Immature natural killer cell (primary cell): ENCODE data around the gene ZNF138. TPM values are rescaled to one million over a fixed set of nuclear protein-coding genes. Genes with fewer than 3 reads are reported as not detected.
A peak's percentile ranks its signal among the peaks of the same experiment; 100 is the strongest.
"Not testable (repeated sequence)": the region's sequence is repeated elsewhere in the genome, so short reads cannot be mapped to it uniquely, and the experiment has no call there.

Experiments used
- DNase-seq, 3 donors: peaks; one replicate each; pipeline ENCODE4 v3.0.0; 2022; ENCODE audit warnings: mixed read lengths in 1 of 3
- H3K27ac Mint-ChIP-seq, 6 donors: one replicate each; pipeline ENCODE4 v1.8.0; 2020; ENCODE audit warnings: mixed read lengths in 6 of 6, mild to moderate bottlenecking in 5 of 6, inconsistent platforms in 4 of 6, moderate library complexity in 3 of 6
- H3K27me3 Mint-ChIP-seq, 3 donors: one replicate each; pipeline ENCODE4 v1.8.0; 2020 to 2021; ENCODE audit warnings: low read depth in 3 of 3, mild to moderate bottlenecking in 3 of 3, mixed read lengths in 3 of 3, moderate library complexity in 3 of 3, inconsistent platforms in 1 of 3
- H3K36me3 Mint-ChIP-seq, 3 donors: one replicate each; pipeline ENCODE4 v1.8.0; 2020; ENCODE audit warnings: mixed read lengths in 3 of 3, inconsistent platforms in 2 of 3, mild to moderate bottlenecking in 2 of 3
- H3K4me1 Mint-ChIP-seq, 2 donors: one replicate each; pipeline ENCODE4 v1.8.0; 2020; ENCODE audit warnings: inconsistent platforms in 2 of 2, mild to moderate bottlenecking in 2 of 2, mixed read lengths in 2 of 2, moderate library complexity in 1 of 2
- H3K4me3 Mint-ChIP-seq, 5 donors: one replicate each; pipeline ENCODE4 v1.8.0; 2020; ENCODE audit warnings: mild to moderate bottlenecking in 5 of 5, mixed read lengths in 5 of 5, inconsistent platforms in 3 of 5, moderate library complexity in 3 of 5
- H3K9me3 Mint-ChIP-seq, 6 donors: one replicate each; pipeline ENCODE4 v1.8.0; 2020; ENCODE audit warnings: mild to moderate bottlenecking in 6 of 6, mixed read lengths in 6 of 6, inconsistent platforms in 4 of 6, moderate library complexity in 3 of 6
- polyA plus RNA-seq, 3 donors: library from polyadenylated mRNA; unstranded; fragments of 300-500 nt; fragmentation: Illumina TruSeq; gene quantifications; one replicate each; pipeline ENCODE4 v1.2.3, GENCODE V29; 2021

The ZNF138 gene
- polyA plus RNA-seq, 3 donors from 2014 or later = 3.7 to 8.2 (median 6.3) TPM

- H3K4me3 Mint-ChIP-seq = peak overlapping the region; percentile 98 to 99 (median 99)
- no peaks in the 10 kb centered on the region for H3K9me3 Mint-ChIP-seq
- H3K4me1 Mint-ChIP-seq = peaks cover 33 to 53% of the 10 kb centered on the region in 2 donors
- DNase-seq = no peak
- H3K27me3 Mint-ChIP-seq = peaks cover 7 to 8% (median 7%) of the 10 kb centered on the region in 3 donors
- H3K27ac Mint-ChIP-seq = peak overlapping the region; percentile 96 to 99 (median 98)
- peaks cover 3 to 19% (median 13%) of the 10 kb centered on the region in 3 donors for H3K36me3 Mint-ChIP-seq
Measured at GRCh38 chr7:64795176-64795575, 948 bp downstream of the ZNF138 start.

DNA sequence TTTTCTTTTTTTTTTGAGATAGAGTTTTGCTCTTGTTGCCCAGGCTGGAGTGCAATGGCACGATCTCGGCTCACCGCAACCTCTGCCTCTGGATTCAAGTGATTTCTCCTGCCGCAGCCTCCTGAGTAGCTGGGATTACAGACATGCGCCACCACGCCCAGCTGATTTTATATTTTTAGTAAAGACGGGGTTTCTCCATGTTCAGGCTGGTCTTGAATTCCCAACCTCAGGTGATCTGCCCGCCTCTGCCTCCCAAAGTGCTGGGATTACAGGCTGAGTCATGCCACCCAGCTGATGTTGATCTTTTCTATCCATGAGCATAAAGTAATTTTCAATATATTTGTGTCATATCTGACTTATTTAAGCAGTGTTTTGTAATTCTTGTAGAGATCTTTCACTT is 4.9 kb downstream of the ZNF138 start:
- H3K27ac Mint-ChIP-seq, DNase-seq, H3K4me3 Mint-ChIP-seq, H3K27me3 Mint-ChIP-seq, H3K9me3 Mint-ChIP-seq: not testable (repeated sequence)
- Mint-ChIP-seq H3K4me1 (peaks cover 38 to 76% of the 10 kb centered on the region in 2 donors), H3K36me3 (peaks cover 12 to 39% (median 31%) of the 10 kb centered on the region in 3 donors)

GRCh38 chr7:64802699-64803098 is 8.5 kb downstream of the ZNF138 start:
- H3K27ac Mint-ChIP-seq = no peak overlapping the region
- peaks cover 13 to 58% of the 10 kb centered on the region in 2 donors for H3K4me1 Mint-ChIP-seq

GRCh38 chr7:64807731-64808365 is 13.6 kb downstream of the ZNF138 start:
- Mint-ChIP-seq H3K4me3 (no peak overlapping the region), H3K9me3 (no peaks in the 10 kb centered on the region), H3K4me1 (peaks cover 6 to 23% of the 10 kb centered on the region in 2 donors), H3K36me3 (peaks cover 7 to 24% (median 14%) of the 10 kb centered on the region in 3 donors), H3K27ac (no peak overlapping the region), H3K27me3 (no peaks in the 10 kb centered on the region)
- DNase-seq = no peak

More at GRCh38 chr7:64802699-64803098, 8.5 kb downstream of the ZNF138 start:
- H3K4me3 Mint-ChIP-seq = no peak overlapping the region
- no peak for DNase-seq
- peaks cover 12 to 41% (median 26%) of the 10 kb centered on the region in 3 donors for H3K36me3 Mint-ChIP-seq
- H3K27me3 Mint-ChIP-seq = peaks cover 0 to 2% (median 0%) of the 10 kb centered on the region in 3 donors
- H3K9me3 Mint-ChIP-seq = no peaks in the 10 kb centered on the region

DNA sequence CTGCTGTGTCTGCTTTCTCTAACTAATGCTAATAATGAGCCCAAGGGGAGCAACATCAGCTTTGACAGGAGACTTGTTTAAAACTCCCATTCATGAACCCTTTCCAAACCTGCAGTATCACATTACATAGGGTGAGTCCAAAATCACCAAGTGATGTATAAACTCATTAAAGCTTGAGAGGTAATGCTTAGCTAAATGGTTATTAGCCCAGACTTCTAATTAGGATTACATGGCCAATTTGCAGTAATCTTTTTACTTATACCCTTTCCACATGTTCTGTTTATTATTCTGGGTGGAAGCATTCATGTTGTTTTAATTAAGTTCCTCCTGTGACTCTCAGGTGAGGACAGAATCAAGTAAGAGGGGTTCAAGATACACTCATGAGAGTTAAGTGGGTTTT is 17.5 kb downstream of the ZNF138 start:
- H3K27ac Mint-ChIP-seq = peak overlapping the region in 1 of 6 donors; percentile 28

DNA sequence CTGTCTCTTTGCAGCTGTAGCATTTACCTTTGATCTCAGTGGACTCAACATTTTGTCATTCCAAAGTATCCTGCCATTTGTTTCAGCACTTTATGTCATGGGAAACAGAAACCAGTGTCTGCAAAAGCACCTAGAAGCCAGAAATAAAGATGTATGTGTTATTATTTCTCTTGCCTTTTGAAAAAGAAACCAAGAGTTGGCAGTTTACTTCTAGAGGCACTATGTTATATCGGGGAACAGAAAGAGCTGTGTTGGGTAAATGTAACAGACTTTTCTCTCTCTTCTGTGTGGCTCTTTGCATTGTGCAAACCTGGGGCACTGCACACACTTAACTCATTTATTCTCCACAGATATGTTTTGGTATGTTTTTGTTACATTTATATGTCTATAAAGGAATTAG is 36.7 kb downstream of the ZNF138 start:
- Mint-ChIP-seq H3K27me3 (peaks cover 0 to 3% (median 0%) of the 10 kb centered on the region in 3 donors), H3K27ac (no peak overlapping the region), H3K4me1 (no peaks in the 10 kb centered on the region), H3K36me3 (peaks cover 40 to 44% (median 44%) of the 10 kb centered on the region in 3 donors), H3K4me3 (no peak overlapping the region), H3K9me3 (peaks cover 8 to 50% (median 31%) of the 10 kb centered on the region in 6 donors)
- no peak for DNase-seq

More for the DNA sequence above, 17.5 kb downstream of the ZNF138 start:
- peaks cover 6 to 13% of the 10 kb centered on the region in 2 donors for H3K4me1 Mint-ChIP-seq
- H3K27me3 Mint-ChIP-seq = no peaks in the 10 kb centered on the region
- DNase-seq = no peak
- no peak overlapping the region for H3K4me3 Mint-ChIP-seq
- H3K36me3 Mint-ChIP-seq = peaks cover 23 to 40% (median 29%) of the 10 kb centered on the region in 3 donors
- no peaks in the 10 kb centered on the region for H3K9me3 Mint-ChIP-seq

DNA sequence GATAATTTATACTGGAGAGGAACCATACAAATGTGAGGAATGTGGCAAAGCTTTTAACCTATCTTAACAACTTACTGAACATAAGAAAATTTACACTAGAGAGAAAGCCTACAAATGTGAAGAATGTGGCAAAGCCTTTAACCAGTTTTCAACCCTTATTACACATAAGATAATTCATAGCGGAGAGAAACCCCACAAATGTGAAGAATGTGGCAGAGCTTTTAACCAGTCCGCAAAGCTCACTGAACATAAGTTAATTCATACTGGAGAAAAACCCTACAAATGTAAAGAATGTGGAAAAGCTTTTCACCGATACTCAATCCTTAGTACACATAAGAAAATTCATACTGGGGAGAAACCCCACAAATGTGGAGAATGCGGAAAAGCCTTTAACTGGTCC is 37.9 kb downstream of the ZNF138 start:
- Mint-ChIP-seq H3K27ac (no peak overlapping the region), H3K4me3 (no peak overlapping the region), H3K4me1 (no peaks in the 10 kb centered on the region), H3K36me3 (peaks cover 40 to 45% (median 44%) of the 10 kb centered on the region in 3 donors), H3K9me3 (peaks cover 9 to 54% (median 36%) of the 10 kb centered on the region in 6 donors), H3K27me3 (peaks cover 0 to 3% (median 0%) of the 10 kb centered on the region in 3 donors)
- DNase-seq = no peak

- no peak for DNase-seq
- Mint-ChIP-seq H3K27ac (no peak overlapping the region), H3K27me3 (peaks cover 0 to 3% (median 1%) of the 10 kb centered on the region in 3 donors), H3K9me3 (peaks cover 12 to 67% (median 50%) of the 10 kb centered on the region in 6 donors), H3K4me3 (no peak overlapping the region), H3K36me3 (peaks cover 31 to 39% (median 35%) of the 10 kb centered on the region in 3 donors), H3K4me1 (no peaks in the 10 kb centered on the region)
Measured at GRCh38 chr7:64834989-64835388, 40.8 kb downstream of the ZNF138 start.

DNA sequence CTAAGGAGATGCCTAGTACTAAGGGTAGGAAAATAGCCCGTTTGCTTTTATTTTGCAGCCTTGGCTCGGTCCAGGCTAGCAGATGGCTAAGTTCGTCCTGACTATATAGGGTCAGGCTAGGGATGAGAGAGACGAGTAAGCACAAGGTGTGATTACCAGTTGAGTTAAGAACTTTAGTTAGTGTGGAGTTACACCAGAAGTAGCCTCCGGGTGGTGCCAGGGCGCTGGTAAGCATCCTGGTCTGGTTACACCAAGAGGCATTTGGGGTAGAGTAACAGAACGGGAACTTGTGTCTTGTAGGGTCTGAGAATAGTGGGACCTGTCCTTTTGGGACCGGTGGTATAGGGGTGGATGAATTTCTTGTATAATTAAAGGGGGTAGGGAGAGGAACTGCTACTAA is 41.6 kb downstream of the ZNF138 start:
- H3K4me3 Mint-ChIP-seq = not testable (repeated sequence)

DNA sequence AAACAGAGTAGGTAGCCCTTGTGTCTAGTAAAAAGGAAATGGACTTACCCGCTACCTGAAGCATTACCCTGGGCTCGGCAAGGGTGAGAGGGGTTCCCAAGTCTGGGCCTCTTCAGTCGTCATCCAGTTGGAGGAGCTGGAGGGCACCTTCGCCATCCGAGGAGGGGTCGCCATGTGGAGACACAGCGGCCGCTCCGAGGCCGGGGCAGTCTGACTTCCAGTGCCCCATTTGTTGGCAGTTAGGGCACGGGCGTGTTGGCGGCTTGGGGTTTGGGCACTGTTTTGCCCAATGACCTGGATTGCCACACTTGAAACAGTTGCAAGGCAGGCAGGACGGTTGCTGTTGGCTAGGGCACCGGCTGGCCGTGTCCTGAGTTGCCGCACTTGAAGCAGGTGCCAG is 43.8 kb downstream of the ZNF138 start:
- DNase-seq, H3K27ac Mint-ChIP-seq, H3K4me1 Mint-ChIP-seq, H3K4me3 Mint-ChIP-seq, H3K27me3 Mint-ChIP-seq: not testable (repeated sequence)
- peaks cover 6 to 10% (median 10%) of the 10 kb centered on the region in 3 donors for H3K36me3 Mint-ChIP-seq
- peaks cover 13 to 48% (median 39%) of the 10 kb centered on the region in 6 donors for H3K9me3 Mint-ChIP-seq

More for the DNA sequence above, 41.6 kb downstream of the ZNF138 start:
- not testable (repeated sequence) for DNase-seq, H3K27me3 Mint-ChIP-seq, H3K27ac Mint-ChIP-seq, H3K4me1 Mint-ChIP-seq
- Mint-ChIP-seq H3K36me3 (peaks cover 26 to 32% (median 32%) of the 10 kb centered on the region in 3 donors), H3K9me3 (peaks cover 12 to 64% (median 47%) of the 10 kb centered on the region in 6 donors)

- DNase-seq = no peak
- H3K27ac Mint-ChIP-seq = no peak overlapping the region
Measured at GRCh38 chr7:64838691-64839090, 44.5 kb downstream of the ZNF138 start.

DNA sequence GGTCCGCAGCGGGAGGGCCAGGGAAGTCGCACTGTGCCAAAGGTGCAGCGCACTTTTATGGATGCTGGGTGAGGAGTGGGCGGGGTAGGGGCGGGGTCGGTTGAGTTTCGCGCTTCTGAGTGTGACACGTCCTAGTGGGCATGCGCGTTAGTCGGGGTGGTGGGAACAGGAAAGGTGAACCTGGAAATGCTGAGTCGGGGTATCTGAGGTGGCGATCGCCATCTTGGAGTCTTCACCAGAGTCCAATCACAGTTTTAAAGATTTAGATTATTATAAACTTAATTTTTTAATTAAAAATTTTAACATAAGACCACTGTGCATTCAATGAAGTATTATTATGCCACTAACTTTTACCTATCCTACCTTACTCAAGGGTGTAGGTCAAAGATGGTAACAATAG is 45.7 kb downstream of the ZNF138 start:
- Mint-ChIP-seq H3K4me1 (peaks cover 0 to 6% of the 10 kb centered on the region in 2 donors), H3K9me3 (peaks cover 10 to 38% (median 32%) of the 10 kb centered on the region in 6 donors), H3K27ac (no peak overlapping the region), H3K4me3 (no peak overlapping the region), H3K27me3 (peaks cover 0 to 1% (median under 1%) of the 10 kb centered on the region in 3 donors), H3K36me3 (peaks cover 4 to 8% (median 4%) of the 10 kb centered on the region in 3 donors)
- no peak for DNase-seq

More at GRCh38 chr7:64838691-64839090, 44.5 kb downstream of the ZNF138 start:
- Mint-ChIP-seq H3K4me3 (no peak overlapping the region), H3K9me3 (peaks cover 12 to 48% (median 40%) of the 10 kb centered on the region in 6 donors), H3K4me1 (peaks cover 0 to 6% of the 10 kb centered on the region in 2 donors), H3K27me3 (peaks cover 0 to 3% (median 1%) of the 10 kb centered on the region in 3 donors), H3K36me3 (peaks cover 4 to 8% (median 7%) of the 10 kb centered on the region in 3 donors)

GRCh38 chr7:64849250-64849923 is 55.2 kb downstream of the ZNF138 start:
- peaks cover 4 to 9% (median 4%) of the 10 kb centered on the region in 3 donors for H3K36me3 Mint-ChIP-seq
- H3K4me1 Mint-ChIP-seq = no peaks in the 10 kb centered on the region
- H3K4me3 Mint-ChIP-seq = no peak overlapping the region
- H3K9me3 Mint-ChIP-seq = peaks cover 3 to 32% (median 17%) of the 10 kb centered on the region in 6 donors
- DNase-seq = no peak
- H3K27ac Mint-ChIP-seq = no peak overlapping the region
- H3K27me3 Mint-ChIP-seq = no peaks in the 10 kb centered on the region
